ENCODE measurements around the gene HNRNPF.
A peak's percentile ranks its signal among the peaks of the same experiment; 100 is the strongest.
"Not testable (repeated sequence)": the region's sequence is repeated elsewhere in the genome, so short reads cannot be mapped to it uniquely, and the experiment has no call there.

Gene HNRNPF

DNA sequence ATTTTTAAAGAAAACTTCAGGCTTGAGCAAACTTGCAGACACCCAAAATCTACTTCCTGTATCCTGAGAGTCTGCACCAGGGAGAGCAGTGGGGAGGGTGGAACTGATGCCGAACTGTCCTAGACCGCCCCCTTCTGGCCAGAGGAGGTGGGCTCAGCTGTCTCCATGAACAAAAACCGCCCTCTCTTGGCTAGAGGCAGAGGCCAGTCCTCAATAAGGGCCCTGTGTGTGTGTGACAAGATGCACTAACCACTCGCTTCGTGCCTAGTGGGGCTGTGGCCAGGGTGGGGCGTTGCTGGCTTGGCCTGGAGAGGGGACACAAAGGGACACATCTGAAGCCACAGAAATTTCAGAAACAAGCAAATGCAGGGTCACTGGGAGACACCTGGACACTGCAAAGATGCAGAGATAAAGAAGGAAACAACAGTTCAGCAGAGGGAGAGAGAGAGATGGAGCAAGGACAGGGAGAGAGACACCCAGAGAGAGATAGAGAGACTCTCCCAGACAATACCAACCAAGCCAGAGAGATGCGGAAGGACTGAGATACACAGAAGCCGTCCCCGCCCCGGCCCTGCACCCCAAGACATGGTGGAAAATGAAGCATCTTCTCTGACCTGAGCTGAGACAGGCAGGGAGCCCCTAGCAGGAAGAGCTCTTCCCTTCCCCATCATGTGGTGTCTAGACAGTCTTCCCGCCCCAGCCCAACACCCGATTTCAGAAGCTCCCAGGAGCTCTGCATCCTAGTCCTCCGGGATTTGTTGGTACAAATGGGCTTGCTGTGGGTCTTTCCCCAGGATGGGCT is 60.3 kb downstream of the HNRNPF start:
- DNase-seq (peak; percentile 88), ATAC-seq (peak; percentile 99)

- DNase-seq: no peak
- ATAC-seq: no peak
Measured at GRCh38 chr10:43347997-43348396, 61.0 kb downstream of the HNRNPF start.

DNA sequence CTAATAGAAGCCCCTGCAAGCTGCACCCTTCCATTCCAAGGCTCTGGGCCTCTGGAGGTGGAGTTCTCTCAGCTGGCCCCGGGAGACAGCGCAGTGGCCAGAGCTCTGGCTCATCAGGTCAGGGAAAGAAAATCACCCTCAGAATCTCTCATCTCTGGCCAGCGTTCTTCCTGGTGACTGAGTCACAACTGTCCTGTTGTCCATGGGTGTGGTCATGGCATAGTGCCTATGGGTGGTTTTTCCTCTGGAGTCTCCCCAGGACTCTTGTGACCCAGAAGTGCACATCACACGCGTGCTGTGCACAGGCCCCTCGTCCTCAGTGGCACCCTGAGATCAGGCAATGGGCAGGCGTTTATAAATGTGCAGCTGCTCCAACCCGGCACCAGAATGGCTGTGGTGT is 64.9 kb downstream of the HNRNPF start:
- ATAC-seq: no peak

DNA sequence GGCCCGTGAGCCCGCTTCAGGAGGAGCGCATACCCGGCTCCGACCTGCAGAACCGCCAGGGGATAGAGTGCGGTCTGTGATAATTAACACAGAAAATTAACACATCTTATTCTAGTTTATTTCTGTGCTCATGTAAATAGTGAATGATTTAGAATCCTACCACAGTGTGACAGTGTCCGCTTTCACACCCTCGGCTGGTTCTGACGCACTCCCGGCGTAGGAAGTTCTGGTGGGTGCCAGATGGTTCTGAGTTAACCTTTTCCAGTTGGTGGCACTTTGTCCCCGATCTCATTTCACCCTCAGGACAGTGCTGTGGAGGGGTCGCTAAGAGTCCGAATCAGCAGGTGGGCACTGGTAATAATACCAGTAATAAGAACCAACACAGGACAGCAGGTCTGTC is 65.9 kb downstream of the HNRNPF start:
- no peak for ATAC-seq

More for the DNA sequence above, 64.9 kb downstream of the HNRNPF start:
- no peak for DNase-seq

DNA sequence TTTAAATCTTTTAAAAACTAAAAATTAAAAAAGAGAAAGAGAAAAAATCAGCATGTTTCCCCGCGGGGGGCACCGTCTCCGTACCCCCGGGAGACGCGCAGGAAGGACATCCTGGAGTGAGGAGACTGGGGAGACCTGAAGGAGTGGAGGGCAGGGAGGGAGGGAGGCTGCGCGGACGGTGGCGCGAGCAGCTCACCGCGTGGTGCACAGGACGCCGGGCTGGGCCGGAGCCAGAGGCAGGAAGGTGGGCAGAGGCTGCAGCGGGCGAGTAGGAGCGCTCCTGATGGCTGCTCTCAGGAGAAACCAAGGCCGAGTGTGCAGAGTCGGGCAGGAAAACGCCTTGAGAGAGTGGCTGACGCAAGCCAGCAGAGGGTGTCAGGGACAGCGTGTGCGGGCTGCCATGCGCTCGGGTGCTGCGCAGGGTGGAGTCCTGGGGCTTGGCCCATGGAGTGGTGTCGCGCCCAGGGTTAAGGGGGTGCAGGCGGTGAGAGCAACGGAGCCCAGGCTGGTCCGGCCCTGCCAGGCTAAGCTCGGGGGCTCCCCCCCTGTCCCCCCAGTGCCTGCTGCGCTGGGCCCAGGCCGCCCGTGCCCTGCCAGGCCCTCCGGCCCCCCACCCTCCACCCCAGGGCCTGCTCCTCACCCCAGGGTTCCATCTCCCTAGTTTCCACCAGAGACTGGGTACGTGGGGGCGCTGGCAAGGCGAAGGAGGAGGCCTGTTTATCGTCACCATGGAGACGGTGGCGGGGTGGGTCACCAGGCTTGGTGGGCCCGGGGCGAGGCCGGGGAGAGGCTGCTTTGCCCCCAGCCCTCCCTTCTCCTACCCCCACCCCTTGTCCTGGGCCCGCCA is 66.5 kb downstream of the HNRNPF start:
- no peak for ATAC-seq
- DNase-seq: no peak

More for the DNA sequence above, 65.9 kb downstream of the HNRNPF start:
- DNase-seq: no peak

GRCh38 chr10:43341450-43341849 is 67.5 kb downstream of the HNRNPF start:
- DNase-seq: no peak
- no peak for ATAC-seq

GRCh38 chr10:43340619-43341018 is 68.4 kb downstream of the HNRNPF start:
- no peak for ATAC-seq
- no peak for DNase-seq

- no peak for ATAC-seq
- DNase-seq: no peak
Measured at GRCh38 chr10:43340101-43340500, 68.9 kb downstream of the HNRNPF start.

GRCh38 chr10:43339136-43339535 is 69.8 kb downstream of the HNRNPF start:
- ATAC-seq (no peak), DNase-seq (no peak)

DNA sequence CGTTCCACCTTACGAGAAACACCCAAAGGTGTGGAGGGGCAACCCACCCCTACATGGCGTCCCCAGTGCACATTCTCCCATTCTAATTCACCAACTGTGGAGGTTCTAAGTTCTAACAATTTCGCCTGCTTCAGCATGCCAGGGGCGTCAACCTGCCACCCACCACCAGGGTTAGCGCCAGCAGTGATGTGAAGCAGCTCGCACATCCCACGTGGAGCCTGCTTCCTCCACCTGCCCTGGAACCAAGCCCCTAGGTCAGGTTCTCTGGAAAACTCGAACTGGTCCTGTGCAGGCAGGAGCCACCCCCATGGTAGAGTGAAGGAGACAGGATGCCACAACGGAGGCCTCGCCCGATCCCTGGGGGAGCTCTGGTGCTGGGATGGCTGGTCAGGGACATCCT is 70.9 kb downstream of the HNRNPF start:
- DNase-seq (no peak), ATAC-seq (no peak)

DNA sequence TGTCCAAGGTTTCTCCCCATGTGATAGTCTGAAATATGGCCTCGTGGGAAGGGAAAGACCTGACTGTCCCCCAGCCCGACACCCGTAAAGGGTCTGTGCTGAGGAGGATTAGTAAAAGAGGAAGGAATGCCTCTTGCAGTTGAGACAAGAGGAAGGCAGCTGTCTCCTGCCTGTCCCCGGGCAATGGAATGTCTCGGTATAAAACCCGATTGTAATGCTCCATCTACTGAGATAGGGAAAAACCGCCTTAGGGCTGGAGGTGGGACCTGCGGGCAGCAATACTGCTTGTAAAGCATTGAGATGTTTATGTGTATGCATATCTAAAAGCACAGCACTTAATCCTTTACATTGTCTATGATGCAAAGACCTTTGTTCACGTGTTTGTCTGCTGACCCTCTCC is 71.5 kb downstream of the HNRNPF start:
- not testable (repeated sequence) for ATAC-seq, DNase-seq

DNA sequence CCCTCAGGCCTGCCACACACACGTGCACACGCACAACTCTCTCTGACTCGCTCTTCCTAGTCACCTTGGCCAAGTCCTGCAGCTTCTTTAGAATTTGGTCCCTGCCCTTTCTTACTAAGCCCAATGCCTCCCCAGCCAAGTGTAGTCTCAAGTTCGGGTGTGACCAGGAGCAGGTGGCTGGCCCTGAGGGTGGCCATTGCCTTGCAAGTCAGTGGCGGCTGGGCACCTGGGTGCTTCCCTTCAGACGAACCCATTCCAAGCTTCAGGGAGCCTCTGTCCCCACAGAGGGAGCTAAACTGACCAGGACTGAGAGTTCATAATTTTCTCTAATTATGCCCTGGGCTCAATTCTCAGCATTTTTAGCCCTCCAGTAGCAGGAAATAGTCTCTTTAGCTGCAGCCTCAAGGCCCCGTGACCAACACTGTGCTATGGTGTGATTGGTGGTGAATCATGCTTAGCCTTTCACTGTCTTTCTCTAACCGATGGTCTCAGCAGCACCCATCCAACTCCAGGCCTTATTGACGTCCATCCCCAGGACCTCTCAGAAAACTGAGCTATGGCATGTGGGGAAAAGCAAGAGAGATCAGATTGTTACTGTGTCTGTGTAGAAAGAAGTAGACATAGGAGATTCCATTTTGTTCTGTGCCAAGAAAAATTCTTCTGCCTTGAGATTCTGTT is 72.2 kb downstream of the HNRNPF start:
- DNase-seq (no peak), ATAC-seq (no peak)

GRCh38 chr10:43336061-43336460 is 72.9 kb downstream of the HNRNPF start:
- ATAC-seq: no peak
- no peak for DNase-seq

Data from stimulated activated naive CD8-positive, alpha-beta T cell treated with anti-CD3 and anti-CD28 coated beads, Interleukin-15, Interleukin-2, amounts not matched to agents 100 U/mL and 50 U/mL, for 24 hours (primary cell).